DMS 273 (cell line): Measurements from ENCODE around the gene CDH15.
"Not testable (repeated sequence)": the region's sequence is repeated elsewhere in the genome, so short reads cannot be mapped to it uniquely, and the experiment has no call there.

Source experiments
- DNase-seq: peaks from one replicate; lab custom pipeline; 2025; ENCODE audit not compliant: unreplicated experiment; lab: John Stamatoyannopoulos, UW

The CDH15 gene

DNA sequence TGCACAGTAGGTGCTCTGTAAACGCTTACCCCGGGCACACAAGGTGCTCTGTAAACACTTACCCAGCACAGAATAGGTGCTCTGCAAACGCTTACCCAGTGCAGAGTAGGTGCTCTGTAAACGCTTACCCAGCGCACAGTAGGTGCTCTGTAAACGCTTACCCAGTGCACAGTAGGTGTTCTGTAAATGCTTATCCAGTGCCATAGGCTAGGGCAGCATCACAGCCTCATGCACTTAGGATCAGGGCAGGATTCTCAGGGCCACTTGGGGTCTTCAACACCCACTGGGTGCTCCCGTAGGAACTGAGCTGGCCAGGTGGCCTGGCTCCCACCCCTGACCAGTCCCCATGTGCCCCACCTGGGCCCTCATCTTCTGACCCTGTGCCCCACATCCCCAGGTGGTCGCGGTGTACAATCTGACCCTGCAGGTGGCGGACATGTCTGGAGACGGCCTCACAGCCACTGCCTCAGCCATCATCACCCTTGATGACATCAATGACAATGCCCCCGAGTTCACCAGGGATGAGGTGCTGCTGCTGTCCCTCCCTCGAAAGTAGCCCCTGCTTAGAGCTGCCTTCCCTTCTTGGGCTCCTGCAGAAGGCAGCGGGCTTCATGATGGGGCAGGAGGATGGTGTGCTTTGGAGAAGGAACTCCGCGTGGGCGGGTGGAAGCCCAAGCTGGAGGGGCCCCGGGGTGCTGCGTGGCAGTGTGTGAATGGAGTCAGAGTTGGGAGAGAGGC is 15.7 kb downstream of the CDH15 start:
- no peak for DNase-seq

DNA sequence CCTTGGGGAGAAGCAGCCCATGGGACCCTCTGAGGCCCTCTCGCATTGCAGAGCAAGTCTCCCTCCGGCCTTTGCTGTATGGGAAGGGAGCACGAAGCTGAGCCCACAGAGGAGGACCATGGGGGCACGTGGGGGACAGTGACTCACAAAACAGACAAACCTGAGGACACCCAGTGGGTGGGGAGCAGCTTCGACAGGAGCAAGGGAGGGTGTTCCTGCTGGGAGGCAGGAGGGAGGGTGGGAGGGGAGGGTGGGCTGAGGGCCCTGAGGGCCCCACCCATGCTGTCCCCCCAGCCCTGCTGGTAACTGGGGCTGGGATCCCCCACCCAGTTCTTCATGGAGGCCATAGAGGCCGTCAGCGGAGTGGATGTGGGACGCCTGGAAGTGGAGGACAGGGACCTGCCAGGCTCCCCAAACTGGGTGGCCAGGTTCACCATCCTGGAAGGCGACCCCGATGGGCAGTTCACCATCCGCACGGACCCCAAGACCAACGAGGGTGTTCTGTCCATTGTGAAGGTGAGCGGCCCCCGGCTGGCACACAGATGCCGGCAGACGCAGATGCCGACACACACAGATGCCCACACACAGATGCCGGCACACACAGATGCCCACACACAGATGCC is 16.3 kb downstream of the CDH15 start:
- DNase-seq = no peak

DNA sequence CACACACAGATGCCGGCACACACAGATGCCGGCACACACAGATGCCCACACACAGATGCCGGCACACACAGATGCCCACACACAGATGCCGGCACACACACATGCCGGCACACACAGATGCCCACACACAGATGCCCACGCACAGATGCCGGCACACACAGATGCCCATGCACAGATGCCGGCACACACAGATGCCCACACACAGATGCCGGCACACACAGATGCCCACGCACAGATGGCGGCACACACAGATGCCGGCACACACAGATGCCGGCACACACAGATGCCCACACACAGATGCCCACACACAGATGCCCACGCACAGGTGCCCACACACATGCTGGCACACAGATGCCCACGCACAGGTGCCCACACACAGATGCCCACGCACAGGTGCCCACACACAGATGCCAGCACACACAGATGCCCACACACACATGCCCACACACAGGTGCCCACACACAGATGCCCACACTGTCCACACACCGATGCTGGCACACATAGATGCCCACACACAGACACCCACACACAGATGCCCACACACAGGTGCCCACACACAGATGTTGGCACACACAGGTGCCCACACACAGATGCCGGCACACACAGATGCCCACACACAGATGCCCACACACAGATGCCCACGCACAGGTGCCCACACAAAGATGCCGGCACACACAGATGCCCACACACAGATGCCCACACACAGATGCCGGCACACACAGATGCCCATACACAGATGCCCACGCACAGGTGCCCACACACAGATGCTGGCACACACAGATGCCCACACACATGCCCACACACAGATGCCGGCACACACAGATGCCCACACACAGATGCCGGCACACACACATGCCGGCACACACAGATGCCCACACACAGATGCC is 17.2 kb downstream of the CDH15 start:
- DNase-seq = not testable (repeated sequence)

DNA sequence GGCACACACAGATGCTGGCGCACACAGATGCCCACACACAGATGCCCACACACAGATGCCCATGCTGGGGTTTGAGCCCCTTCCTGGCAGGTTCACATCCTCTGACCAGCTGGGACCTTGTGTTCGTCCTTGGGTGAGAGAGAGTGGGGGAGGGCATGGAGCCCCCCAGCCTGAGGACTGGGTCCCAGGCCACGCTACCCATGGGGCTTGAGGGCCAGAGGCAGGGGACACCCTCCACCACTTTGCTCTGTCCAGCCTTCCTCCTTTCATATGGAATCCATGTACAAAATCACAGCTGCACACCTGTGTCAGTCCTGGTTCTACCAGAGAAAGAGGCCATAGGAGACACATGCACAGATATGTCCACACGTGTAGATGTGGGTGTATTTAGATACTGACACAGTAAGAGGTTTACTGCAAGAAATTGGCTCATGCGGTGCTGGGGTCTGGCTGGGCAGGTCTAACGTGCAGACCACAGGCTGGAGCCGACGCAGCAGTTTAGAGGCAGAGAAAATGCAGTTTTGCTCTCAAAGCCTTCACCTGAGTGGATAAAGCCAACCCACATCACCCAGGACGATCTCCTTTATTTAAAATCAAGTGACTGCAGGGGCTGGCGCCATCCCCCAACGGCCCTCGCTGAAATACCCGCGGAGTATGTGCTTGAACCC is 17.9 kb downstream of the CDH15 start:
- DNase-seq = no peak

DNA sequence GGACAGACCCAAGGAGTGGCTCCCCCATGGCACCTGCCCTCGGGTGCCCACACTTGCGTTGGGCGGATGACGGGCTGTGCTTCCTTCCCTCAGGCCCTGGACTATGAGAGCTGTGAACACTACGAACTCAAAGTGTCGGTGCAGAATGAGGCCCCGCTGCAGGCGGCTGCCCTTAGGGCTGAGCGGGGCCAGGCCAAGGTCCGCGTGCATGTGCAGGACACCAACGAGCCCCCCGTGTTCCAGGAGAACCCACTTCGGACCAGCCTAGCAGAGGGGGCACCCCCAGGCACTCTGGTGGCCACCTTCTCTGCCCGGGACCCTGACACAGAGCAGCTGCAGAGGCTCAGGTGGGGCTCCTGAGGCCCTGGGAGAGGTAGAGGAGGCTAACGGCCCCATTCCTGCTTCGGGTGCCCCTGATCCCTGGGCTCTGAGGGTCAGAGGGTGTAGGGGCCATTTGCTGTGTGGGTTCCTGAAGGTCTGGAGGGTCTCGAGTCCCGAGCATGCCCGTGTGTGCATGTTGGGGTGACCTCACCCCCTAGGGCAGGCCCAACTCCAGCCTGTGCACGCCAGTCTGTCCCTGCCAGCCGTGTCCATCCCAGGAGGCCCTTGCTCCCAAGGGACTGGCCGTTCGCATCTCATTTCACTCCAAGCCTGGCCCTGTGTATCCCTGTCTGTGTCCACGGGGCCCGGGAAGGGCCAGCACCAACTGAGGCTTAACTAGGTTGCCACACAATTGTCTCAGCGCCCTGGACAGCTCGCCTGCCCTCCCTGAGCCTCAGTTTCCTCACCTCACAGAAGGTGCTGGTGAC is 18.8 kb downstream of the CDH15 start:
- no peak for DNase-seq

DNA sequence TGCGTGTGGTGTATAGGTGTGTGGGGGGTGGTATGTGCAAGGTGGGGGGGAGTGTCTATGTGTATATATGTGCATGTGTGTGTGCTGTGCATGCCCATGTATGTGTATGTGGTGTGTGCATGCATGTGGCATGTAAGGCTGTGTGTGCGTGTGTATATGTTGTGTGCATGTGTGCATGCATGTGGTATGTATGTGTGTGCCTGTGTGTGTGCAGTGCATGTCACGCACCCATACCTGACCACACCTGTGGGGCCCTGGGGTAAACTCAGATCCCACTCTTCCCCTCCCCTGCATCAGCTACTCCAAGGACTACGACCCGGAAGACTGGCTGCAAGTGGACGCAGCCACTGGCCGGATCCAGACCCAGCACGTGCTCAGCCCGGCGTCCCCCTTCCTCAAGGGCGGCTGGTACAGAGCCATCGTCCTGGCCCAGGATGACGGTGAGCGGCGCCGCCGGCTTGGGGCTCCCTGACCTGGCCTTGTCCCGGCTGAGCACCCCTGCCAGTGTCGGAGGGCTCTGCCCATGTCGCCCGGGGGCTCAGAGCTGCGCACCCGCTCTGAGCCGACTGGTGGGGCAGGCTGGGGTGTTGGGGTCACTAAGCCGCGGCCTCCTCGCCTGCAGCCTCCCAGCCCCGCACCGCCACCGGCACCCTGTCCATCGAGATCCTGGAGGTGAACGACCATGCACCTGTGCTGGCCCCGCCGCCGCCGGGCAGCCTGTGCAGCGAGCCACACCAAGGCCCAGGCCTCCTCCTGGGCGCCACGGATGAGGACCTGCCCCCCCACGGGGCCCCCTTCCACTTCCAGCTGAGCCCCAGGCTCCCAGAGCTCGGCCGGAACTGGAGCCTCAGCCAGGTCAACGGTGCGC is 19.7 kb downstream of the CDH15 start:
- no peak for DNase-seq

DNA sequence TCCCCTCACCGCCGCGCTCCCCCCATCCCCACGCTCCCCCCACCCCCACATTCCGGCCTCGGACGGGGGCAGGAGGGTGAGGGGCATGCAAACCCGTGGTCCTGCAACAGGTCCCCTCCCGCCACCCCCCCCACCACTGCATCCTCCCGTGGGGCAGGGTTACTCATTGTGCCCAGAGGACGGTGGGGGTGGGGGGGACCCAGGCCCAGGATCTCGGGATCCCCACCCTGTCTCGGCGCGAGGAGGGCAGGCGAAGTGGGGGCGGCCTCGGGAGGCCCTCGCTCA is 20.3 kb downstream of the CDH15 start:
- no peak for DNase-seq

DNA sequence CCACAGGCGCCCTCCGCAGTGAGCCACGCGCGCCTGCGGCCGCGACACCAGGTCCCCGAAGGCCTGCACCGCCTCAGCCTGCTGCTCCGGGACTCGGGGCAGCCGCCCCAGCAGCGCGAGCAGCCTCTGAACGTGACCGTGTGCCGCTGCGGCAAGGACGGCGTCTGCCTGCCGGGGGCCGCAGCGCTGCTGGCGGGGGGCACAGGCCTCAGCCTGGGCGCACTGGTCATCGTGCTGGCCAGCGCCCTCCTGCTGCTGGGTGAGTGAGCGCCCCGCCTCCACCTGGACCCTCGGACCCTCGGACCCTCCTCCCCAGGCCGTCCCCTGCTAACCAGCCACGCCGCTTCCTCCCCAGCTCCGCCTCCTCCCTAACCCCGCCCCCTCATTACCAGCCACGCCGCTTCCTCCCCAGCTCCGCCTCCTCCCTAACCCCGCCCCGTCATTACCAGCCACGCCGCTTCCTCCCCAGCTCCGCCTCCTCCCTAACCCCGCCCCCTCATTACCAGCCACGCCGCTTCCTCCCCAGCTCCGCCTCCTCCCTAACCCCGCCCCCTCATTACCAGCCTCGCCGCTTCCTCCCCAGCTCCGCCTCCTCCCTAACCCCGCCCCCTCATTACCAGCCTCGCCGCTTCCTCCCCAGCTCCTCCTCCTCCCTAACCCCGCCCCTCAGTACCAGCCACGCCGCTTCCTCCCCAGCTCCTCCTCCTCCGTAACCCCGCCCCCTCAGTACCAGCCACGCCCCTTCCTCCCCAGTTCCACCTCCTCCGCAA is 20.8 kb downstream of the CDH15 start:
- DNase-seq = peak; percentile 81

DNA sequence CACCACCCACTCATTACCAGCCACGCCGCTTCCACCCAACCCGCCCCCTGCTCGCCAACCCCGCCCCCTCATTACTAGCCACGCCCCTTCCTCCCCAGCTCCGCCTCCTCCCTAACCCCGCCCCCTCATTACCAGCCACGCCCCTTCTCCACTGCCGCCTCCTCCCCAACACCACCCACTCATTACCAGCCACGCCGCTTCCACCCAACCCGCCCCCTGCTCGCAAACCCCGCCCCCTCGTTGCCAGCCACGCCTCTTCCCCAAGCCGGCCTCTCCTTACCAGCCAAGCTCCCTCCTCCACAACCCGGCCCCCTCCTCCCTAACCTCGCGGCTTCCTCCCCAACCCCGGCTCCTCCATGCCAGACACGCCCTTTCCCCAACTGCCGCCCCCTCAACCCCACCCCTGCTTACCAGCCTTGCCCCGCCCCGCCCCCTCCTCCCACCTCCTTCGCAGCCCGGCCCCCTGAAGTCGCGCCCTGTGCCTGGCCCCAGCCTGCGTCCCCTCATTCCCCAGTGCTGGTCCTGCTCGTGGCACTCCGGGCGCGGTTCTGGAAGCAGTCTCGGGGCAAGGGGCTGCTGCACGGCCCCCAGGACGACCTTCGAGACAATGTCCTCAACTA is 21.5 kb downstream of the CDH15 start:
- peak; percentile 62 for DNase-seq

DNA sequence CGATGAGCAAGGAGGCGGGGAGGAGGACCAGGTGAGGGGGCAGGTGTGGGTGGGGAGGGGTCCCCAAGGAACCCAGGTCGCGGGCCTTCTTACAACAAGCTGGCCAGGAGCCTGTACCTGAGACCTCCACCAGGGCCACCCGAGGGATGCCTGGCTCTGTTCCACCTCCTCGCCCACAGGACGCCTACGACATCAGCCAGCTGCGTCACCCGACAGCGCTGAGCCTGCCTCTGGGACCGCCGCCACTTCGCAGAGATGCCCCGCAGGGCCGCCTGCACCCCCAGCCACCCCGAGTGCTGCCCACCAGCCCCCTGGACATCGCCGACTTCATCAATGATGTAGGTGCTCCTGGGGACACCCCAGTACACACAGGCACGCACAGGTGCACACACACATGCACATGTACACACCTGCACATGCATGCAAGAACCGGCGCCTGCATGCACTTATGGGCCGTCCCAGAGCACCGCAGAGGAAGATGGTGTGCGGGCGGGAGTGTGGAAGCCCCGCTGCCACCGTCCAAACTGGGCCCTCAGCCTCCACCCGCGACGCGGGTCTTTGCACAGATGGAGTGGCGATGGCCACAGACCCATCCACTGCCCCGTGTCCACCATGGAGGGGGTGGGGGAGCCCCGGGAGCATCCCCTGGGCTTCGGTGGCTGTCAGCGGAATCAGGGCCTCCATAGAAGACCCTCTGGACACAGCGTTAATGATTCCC is 22.2 kb downstream of the CDH15 start:
- no peak for DNase-seq

DNA sequence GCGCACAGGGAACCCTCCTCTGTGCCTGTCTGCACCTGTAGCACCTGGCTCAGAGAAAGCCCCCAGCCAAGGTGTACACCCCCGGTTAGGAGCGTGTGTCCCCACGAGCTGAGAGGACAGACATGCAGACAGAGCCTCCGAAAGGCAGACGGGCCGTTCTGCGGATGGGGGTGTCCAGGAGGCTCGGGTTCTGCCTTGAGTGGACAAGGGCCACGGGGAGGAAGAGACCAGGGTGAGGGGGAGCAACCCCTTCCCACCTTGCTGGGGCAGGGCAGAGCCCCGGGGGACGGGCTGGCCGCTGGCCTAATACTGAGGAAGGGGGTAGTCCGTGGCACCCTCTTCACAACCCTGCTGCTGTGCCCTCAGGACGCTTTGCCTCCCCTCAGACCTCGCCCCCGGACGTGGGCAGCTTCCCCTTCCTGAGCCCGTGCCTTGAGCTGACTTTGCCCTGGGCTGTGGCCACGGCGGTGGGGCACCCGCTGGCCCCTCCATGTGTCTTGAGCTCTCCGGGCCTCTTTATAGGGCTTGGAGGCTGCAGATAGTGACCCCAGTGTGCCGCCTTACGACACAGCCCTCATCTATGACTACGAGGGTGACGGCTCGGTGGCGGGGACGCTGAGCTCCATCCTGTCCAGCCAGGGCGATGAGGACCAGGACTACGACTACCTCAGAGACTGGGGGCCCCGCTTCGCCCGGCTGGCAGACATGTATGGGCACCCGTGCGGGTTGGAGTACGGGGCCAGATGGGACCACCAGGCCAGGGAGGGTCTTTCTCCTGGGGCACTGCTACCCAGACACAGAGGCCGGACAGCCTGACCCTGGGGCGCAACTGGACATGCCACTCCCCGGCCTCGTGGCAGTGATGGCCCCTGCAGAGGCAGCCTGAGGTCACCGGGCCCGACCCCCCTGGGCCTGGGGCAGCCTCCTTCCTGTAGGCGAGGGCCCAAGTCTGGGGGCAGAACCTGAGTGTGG is 23.1 kb downstream of the CDH15 start:
- DNase-seq = no peak

DNA sequence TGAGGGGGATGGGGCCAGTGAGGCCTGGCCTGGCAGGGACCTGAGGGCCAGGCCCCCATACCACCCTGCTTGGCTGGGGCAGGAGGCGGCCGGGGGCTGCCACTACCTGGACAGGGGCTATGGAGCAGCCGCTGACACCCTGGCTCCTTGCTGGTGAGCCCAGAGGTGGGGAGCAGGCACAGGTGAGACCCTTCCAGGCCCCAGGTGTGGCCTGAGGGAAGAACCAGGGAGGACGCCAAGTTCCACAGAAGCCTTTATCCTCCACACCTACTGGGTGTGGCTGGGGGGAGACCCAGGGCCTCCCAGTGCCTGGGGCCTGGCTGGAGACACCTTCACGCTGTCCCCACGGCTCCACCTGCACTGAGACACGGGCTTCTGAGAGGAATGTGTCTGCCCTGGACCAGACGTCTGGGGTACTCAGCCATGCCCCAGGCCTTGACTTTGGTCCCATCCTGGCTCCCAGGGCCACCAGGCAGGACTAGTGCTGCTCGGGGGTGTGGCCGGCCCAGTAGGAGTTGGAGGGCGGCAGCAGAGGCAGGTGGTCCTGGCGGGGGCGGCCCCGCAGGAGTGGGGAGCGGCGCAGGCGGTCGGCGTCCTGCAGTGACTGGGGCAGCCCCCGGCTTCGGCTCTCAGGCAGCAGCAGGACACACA is 24.1 kb downstream of the CDH15 start:
- no peak for DNase-seq

DNA sequence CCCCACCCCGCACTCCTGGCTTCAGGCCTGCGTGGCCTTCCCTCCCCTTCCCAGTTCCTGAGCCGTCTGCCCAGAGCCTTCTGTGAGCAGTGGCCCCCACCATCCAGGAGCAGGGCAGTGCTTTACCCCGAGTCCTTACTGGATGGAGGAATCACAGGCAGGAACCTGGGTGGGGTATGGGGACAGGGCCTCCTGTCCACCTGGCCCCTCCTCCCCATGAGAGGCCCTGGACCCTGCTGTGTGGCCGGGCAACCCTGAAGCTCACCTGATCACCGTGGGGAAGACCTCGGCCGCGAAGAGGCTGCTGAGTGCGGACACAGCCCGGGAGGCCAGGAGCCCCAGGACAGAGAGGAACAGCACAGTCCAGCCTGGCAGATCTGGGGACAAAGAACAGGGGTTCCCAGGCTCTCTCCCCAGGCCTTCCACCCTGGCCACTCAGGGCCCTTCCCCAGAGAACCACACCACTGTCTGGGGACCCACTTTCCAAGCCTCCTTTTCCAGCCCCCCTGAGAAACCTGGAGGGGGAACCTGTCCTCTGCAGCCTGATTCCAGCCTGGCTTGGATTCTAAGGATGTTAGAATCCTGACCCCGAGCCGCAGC is 25.6 kb downstream of the CDH15 start:
- DNase-seq = no peak

DNA sequence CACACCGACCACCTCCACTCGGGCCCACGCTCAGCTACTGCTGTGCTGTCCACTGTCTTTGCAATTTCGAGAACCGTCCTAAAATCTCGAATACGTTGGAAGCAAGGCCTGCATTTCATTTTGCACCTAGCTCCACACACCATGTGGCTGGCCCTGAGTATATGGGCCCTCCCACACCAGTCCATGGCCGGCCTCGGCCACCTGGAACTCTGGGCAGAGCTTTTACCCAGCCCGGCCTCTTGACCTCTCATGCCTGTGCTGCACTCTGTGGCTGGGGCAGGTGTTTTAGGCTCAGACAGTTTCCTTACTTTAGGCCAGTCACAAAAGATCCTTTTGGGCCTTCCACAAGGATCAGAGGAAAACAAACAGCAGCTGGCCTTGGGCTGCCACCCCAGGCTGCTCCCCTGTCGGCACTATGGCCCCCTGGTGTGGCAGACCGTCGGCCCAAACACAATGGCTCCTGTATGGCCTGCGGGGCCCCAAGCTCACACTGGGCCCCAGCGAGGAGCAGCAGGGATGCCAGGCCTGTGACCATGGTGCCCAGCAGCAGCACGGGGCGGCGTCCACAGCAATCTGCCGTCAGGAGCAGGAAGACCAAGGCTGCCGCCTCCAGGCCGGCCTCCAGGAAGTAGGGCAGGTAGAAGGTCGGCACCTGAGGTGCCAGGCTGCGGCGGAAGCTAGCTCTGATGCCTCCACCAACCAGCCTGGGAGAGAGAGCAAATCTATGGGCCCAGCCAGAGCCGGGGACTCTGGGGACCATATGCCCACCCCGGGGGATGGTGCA is 26.3 kb downstream of the CDH15 start:
- no peak for DNase-seq
